GM23338 (cell line): Measurements from ENCODE around the gene RBM48.

ENCODE experiments used
- EZH2phosphoT487 ChIP-seq: fragments of 200-600 bp; sonication (generic); IDR thresholded peaks from one replicate; pipeline ENCODE4 v1.8.1; 2018; ENCODE audit warnings: antibody characterized with exemption; ENCODE audit not compliant: unreplicated experiment
- TF ChIP-seq, protein P1 (sequence below), 2 experiments: fragments of 200-600 bp in 1 of 2; sonication (generic) in 1 of 2; conservative IDR thresholded peaks; 2 replicates each; pipeline versions ENCODE4 v1.5.1 to v1.6.1; 2016 to 2017; ENCODE audit warnings: antibody characterized with exemption in 2 of 2, low read depth in 2 of 2, mild to moderate bottlenecking in 2 of 2, moderate library complexity in 1 of 2
- TF ChIP-seq, protein P2 (sequence below): fragments of 250-450 bp; sonication (Bioruptor Pico); IDR thresholded peaks from 2 replicates; pipeline ENCODE4 v1.5.0; 2020; ENCODE audit warnings: mild to moderate bottlenecking, moderate library complexity
- TF ChIP-seq, protein P3 (sequence below): IDR thresholded peaks from one replicate; pipeline ENCODE4 v1.6.1; 2018; ENCODE audit warnings: antibody characterized with exemption; ENCODE audit not compliant: unreplicated experiment

DNA sequence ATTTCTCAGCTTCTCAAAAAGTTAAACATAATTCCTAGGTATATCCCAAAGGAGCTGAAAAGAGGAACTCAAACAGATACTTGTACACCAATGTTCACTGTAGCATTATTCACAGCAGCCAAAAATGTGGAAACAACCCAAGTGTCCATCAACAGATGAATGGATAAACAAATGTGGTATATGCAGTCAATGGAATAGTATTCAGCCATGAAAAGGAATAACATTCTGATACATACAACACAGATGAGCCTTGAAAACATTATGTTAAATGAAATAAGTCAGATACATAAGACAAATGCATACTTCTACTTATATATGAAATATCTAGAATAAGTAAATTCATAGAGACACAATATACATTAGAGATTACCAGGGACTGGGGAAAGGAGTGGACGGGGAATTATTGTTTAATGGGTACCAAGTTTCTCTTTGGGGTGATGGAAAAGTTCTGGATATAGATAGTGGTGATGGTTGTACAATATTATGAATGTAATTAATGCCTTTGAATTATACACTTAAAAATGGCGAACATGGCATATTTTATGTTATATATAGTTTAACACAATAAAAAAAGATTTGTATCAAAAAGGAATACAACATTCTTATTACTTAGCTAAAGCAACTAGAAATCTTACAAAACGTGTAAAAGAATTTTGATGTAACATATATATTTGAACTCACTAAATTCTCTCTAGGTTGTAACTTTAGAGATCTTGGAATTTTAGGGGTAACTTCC lies 15.3 kb upstream of the RBM48 start:
- TF ChIP-seq, protein P1, sequence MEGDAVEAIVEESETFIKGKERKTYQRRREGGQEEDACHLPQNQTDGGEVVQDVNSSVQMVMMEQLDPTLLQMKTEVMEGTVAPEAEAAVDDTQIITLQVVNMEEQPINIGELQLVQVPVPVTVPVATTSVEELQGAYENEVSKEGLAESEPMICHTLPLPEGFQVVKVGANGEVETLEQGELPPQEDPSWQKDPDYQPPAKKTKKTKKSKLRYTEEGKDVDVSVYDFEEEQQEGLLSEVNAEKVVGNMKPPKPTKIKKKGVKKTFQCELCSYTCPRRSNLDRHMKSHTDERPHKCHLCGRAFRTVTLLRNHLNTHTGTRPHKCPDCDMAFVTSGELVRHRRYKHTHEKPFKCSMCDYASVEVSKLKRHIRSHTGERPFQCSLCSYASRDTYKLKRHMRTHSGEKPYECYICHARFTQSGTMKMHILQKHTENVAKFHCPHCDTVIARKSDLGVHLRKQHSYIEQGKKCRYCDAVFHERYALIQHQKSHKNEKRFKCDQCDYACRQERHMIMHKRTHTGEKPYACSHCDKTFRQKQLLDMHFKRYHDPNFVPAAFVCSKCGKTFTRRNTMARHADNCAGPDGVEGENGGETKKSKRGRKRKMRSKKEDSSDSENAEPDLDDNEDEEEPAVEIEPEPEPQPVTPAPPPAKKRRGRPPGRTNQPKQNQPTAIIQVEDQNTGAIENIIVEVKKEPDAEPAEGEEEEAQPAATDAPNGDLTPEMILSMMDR (conservative IDR thresholded peaks at IDR 0.05; ENCODE audit: low read depth in 2 of 2) = no peak
- TF ChIP-seq, protein P2, sequence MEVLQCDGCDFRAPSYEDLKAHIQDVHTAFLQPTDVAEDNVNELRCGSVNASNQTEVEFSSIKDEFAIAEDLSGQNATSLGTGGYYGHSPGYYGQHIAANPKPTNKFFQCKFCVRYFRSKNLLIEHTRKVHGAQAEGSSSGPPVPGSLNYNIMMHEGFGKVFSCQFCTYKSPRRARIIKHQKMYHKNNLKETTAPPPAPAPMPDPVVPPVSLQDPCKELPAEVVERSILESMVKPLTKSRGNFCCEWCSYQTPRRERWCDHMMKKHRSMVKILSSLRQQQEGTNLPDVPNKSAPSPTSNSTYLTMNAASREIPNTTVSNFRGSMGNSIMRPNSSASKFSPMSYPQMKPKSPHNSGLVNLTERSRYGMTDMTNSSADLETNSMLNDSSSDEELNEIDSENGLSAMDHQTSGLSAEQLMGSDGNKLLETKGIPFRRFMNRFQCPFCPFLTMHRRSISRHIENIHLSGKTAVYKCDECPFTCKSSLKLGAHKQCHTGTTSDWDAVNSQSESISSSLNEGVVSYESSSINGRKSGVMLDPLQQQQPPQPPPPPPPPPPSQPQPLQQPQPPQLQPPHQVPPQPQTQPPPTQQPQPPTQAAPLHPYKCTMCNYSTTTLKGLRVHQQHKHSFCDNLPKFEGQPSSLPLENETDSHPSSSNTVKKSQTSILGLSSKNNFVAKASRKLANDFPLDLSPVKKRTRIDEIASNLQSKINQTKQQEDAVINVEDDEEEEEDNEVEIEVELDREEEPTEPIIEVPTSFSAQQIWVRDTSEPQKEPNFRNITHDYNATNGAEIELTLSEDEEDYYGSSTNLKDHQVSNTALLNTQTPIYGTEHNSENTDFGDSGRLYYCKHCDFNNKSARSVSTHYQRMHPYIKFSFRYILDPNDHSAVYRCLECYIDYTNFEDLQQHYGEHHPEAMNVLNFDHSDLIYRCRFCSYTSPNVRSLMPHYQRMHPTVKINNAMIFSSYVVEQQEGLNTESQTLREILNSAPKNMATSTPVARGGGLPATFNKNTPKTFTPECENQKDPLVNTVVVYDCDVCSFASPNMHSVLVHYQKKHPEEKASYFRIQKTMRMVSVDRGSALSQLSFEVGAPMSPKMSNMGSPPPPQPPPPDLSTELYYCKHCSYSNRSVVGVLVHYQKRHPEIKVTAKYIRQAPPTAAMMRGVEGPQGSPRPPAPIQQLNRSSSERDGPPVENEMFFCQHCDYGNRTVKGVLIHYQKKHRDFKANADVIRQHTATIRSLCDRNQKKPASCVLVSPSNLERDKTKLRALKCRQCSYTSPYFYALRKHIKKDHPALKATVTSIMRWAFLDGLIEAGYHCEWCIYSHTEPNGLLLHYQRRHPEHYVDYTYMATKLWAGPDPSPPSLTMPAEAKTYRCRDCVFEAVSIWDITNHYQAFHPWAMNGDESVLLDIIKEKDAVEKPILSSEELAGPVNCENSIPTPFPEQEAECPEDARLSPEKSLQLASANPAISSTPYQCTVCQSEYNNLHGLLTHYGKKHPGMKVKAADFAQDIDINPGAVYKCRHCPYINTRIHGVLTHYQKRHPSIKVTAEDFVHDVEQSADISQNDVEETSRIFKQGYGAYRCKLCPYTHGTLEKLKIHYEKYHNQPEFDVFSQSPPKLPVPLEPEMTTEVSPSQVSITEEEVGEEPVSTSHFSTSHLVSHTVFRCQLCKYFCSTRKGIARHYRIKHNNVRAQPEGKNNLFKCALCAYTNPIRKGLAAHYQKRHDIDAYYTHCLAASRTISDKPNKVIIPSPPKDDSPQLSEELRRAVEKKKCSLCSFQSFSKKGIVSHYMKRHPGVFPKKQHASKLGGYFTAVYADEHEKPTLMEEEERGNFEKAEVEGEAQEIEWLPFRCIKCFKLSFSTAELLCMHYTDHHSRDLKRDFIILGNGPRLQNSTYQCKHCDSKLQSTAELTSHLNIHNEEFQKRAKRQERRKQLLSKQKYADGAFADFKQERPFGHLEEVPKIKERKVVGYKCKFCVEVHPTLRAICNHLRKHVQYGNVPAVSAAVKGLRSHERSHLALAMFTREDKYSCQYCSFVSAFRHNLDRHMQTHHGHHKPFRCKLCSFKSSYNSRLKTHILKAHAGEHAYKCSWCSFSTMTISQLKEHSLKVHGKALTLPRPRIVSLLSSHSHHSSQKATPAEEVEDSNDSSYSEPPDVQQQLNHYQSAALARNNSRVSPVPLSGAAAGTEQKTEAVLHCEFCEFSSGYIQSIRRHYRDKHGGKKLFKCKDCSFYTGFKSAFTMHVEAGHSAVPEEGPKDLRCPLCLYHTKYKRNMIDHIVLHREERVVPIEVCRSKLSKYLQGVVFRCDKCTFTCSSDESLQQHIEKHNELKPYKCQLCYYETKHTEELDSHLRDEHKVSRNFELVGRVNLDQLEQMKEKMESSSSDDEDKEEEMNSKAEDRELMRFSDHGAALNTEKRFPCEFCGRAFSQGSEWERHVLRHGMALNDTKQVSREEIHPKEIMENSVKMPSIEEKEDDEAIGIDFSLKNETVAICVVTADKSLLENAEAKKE (CRISPR knock-in tag) = no peak
- TF ChIP-seq, protein P3, sequence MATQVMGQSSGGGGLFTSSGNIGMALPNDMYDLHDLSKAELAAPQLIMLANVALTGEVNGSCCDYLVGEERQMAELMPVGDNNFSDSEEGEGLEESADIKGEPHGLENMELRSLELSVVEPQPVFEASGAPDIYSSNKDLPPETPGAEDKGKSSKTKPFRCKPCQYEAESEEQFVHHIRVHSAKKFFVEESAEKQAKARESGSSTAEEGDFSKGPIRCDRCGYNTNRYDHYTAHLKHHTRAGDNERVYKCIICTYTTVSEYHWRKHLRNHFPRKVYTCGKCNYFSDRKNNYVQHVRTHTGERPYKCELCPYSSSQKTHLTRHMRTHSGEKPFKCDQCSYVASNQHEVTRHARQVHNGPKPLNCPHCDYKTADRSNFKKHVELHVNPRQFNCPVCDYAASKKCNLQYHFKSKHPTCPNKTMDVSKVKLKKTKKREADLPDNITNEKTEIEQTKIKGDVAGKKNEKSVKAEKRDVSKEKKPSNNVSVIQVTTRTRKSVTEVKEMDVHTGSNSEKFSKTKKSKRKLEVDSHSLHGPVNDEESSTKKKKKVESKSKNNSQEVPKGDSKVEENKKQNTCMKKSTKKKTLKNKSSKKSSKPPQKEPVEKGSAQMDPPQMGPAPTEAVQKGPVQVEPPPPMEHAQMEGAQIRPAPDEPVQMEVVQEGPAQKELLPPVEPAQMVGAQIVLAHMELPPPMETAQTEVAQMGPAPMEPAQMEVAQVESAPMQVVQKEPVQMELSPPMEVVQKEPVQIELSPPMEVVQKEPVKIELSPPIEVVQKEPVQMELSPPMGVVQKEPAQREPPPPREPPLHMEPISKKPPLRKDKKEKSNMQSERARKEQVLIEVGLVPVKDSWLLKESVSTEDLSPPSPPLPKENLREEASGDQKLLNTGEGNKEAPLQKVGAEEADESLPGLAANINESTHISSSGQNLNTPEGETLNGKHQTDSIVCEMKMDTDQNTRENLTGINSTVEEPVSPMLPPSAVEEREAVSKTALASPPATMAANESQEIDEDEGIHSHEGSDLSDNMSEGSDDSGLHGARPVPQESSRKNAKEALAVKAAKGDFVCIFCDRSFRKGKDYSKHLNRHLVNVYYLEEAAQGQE = no peak
- no peak for TF ChIP-seq EZH2phosphoT487
